Stimulated activated CD4-positive, alpha-beta T cell treated with anti-CD3 and anti-CD28 coated beads, Interleukin-4, amount 100 ng/mL, for 24 hours (primary cell): ENCODE results near the gene SIN3B.
"Not testable (repeated sequence)": the region's sequence is repeated elsewhere in the genome, so short reads cannot be mapped to it uniquely, and the experiment has no call there.

Source experiments
- DNase-seq: peaks from one replicate; pipeline ENCODE4 v3.0.0-alpha.2; 2020

The SIN3B gene

DNA sequence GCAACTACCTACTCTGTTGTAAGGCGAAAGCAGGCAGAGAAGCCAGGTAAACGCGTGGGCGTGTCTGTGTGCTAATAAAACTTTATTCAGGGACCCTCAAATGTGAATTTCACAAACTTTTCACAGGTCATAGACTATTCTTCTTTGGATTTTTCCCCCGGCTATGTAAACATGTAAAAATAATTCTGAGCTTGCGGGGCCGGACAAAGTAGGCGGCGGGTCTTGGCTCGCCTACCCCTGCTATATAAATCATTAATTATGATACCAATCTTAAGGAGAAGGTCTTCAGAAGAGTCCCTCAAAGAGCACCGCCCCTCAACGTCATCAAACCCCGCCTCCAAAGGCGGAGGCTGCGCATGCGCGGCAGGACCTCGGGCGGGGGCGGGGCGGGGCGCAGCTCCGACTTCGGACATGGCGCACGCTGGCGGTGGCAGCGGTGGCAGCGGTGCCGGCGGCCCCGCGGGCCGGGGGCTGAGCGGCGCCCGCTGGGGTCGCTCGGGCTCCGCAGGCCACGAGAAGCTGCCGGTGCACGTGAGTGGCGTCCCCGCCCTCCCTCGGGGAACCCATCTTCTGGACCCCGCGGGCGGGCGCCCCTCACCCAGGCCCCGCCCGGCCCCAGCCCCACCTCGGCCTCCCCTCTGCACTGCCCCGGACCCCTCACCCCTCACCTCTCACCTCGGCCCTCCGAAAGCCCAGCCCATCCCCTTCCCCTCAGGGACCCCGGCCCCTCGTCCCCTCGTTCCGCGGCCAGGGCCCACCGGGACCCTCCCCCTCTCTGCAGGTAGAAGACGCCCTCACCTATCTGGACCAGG, at the start of gene SIN3B:
TSS of gene SIN3B (plus strand) at position 389 of the 812 bp plus-strand sequence. CDS start at position 412, 23 bp downstream.
- peak; percentile 87 for DNase-seq

- DNase-seq = no peak
Observed at GRCh38 chr19:16779539-16780163, 49.5 kb upstream of the SIN3B start.

- DNase-seq = no peak
Observed at GRCh38 chr19:16782719-16783118, 46.5 kb upstream of the SIN3B start.

DNA sequence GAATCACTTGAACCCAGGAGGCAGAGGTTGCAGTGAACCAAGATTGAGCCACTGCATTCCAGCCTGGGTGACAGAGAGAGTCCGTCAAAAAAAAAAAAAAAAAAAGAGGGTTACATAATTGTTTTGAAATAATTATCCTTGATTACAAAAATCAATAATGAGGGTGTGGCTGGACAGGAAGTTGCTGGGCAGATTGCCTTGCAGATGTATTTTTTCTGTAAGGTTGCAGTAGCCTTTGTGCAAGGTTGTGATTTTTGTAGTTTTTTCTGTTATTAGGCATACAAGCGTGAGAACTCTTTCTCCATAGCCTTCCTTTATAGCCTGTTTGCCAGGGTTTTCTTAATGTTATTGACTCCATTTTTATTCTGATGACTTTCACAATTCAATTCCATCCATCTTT, 40.7 kb upstream of the SIN3B start:
- DNase-seq = no peak

DNA sequence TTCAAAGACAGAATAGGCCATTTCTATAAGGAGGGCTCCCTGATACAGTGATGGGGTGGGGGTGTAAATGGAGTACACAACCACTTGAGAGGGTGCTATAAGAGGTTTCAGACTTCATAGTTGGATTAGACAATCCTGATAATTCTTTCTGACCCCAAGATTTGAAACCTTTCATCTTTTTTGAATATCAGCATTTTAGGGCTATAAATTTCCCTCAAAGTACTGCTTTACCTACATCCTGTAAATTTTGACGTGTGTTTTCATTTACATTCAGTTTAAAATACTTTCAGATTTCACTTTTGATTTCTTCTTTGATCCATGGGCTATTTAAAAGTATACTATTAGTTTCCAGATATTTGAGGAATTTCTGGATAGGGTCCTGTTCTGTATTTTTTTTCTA, 40.0 kb upstream of the SIN3B start:
- DNase-seq = no peak

DNA sequence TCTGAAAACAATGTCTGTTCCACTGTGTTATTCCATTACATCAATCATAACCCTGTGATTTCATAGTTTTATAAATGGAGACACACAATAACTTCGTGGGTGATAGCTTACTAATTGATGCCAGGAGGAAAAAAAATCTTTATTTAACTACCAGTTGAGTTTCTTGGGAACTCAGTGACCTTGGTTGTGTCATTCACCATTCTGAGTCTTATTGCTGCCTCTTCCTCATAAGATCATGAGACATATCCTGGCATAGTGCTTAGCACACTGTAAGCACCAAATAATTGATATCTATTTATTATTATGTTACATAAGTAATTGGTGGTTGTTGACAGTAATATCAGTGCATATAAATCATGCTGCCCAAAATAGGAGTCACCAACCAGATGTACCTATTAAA, 39.1 kb upstream of the SIN3B start:
- DNase-seq = no peak

- DNase-seq = no peak
Observed at GRCh38 chr19:16791942-16792341, 37.3 kb upstream of the SIN3B start.

- DNase-seq = no peak
Observed at GRCh38 chr19:16794456-16795441, 34.4 kb upstream of the SIN3B start.

GRCh38 chr19:16795731-16796130, 33.5 kb upstream of the SIN3B start:
- DNase-seq = no peak

- no peak for DNase-seq
Observed at GRCh38 chr19:16797876-16798275, 31.3 kb upstream of the SIN3B start.

DNA sequence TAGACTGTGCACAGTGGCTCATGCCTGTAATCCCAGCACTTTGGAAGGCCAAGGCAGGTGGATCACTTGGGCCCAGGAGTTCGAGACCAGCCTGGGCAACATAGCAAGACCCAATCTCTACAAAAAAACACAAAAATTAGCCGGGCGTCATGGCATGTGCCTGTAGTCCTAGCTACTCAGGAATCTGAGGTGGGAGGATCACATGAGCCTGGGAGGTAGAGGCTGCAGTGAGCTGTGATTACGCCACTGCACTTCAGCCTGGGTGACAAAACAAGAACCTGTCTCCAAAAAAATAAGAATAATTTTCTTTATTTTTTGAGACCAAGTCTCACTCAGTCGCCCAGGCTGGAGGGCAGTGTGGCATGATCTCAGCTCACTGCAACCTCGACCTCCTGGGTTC, 30.9 kb upstream of the SIN3B start:
- not testable (repeated sequence) for DNase-seq

DNA sequence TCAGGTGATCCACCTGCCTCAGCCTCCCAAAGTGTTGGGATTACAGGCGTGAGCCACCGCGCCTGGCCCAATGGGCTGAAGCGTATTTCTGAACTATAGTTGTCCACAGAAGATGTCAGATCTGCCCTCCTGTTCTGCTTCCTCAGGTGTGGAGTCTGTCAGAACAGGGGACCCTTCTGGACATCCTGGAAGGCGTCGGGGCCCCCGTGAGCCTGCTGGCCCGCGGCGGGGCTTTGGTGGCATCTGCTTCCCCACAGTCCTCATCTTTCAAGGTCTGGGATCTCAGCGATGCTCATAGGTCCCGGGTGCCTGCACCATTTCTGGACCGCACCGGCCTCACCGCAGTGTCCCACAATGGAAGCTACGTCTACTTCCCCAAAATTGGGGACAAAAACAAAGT, 29.5 kb upstream of the SIN3B start:
- no peak for DNase-seq

GRCh38 chr19:16801600-16802013, 27.6 kb upstream of the SIN3B start:
- DNase-seq = no peak

- no peak for DNase-seq
Observed at GRCh38 chr19:16804176-16804575, 25.0 kb upstream of the SIN3B start.

DNA sequence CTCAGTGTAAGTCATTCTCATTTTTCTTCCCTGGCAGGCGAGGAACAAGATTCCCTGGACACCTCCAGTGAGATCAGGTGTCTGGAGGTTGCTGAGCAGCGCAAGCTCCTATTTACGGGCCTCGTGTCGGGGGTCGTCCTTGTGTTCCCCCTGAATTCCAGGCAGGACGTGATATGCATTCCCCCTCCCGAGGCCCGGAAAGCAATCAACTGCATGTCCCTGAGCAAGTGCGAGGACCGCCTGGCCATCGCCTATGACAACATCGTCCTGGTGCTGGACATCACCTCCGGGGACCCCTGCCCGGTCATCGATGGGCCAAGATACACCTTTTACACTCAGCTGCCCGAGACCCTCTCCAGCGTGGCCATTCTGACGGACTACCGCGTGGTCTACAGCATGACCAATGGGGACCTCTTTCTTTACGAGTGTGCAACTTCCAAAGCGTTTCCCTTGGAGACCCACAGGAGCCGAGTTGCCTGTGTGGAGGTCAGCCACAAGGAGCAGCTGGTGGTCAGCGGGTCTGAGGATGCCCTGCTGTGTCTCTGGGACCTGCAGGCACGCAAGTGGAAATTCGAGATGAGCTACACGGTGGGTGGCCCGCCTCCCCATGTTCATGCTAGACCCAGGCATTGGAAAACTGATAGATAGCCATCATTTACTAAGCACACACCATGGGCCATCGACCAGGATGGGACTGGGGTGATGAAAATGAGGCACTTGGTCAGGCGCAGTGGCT, 21.5 kb upstream of the SIN3B start:
- no peak for DNase-seq

- no peak for DNase-seq
Observed at GRCh38 chr19:16814526-16815100, 14.6 kb upstream of the SIN3B start.

DNA sequence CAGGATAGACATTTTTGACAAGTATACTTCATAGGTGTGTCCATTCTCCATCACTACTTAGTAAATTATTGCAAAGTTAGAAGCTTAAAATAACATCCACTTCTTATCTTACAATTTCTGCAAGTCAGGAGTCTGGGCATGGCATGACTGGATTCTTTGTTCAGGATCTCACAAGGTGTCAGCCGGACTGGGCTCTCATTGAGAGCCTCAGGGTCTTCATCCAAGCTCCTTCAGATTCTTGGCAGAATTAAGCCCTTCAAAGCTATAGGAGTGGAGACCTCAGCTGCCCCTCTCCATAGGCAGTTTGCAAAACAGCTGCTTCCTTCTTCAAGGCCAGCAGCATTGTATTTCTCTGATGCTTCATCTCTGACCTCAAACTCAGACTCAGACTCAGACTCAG, 9.1 kb upstream of the SIN3B start:
- no peak for DNase-seq

- no peak for DNase-seq
Observed at GRCh38 chr19:16821081-16821480, 8.1 kb upstream of the SIN3B start.

- DNase-seq = no peak
Observed at GRCh38 chr19:16822648-16823047, 6.5 kb upstream of the SIN3B start.

- no peak for DNase-seq
Observed at GRCh38 chr19:16824658-16825311, 4.4 kb upstream of the SIN3B start.

- DNase-seq = no peak
Observed at GRCh38 chr19:16825312-16826052, 3.7 kb upstream of the SIN3B start.
